HL-60 (cell line): Measurements from ENCODE around the gene CARD19.

Source experiments
- DNase-seq, 2 experiments: peaks; one replicate each; pipeline ENCODE4 v3.0.0-alpha.2; 2010 to 2020; ENCODE audit warnings: low read depth in 1 of 2, low spot score in 1 of 2
- H3K27ac ChIP-seq: fragments of 250-450 bp; sonication (Bioruptor Pico); replicated peaks from 2 replicates; pipeline ENCODE4 v1.5.1; 2020; ENCODE audit warnings: mild to moderate bottlenecking, moderate library complexity
- H3K27me3 ChIP-seq: fragments of 250-450 bp; sonication (Bioruptor Pico); 2 replicates; pipeline ENCODE4 v1.5.1; 2021; ENCODE audit warnings: mild to moderate bottlenecking, moderate library complexity; ENCODE audit not compliant: insufficient read depth, poor library complexity, severe bottlenecking
- H3K4me3 ChIP-seq: replicated peaks from 2 replicates; pipeline ENCODE4 v1.5.1; 2011; ENCODE audit warnings: mild to moderate bottlenecking, control low read depth, low read length; ENCODE audit not compliant: insufficient read depth
- CTCF ChIP-seq: IDR thresholded peaks from one replicate; pipeline ENCODE4 v1.5.1; 2011; ENCODE audit warnings: low read length, control low read depth, inconsistent platforms; ENCODE audit not compliant: insufficient read depth
- GABPA ChIP-seq: IDR thresholded peaks from 2 replicates; pipeline ENCODE4 v1.6.1; 2012; ENCODE audit warnings: low read depth
- POLR2AphosphoS5 ChIP-seq: IDR thresholded peaks from 2 replicates; pipeline ENCODE4 v1.6.1; 2012; ENCODE audit warnings: low read depth
- REST ChIP-seq: IDR thresholded peaks from 2 replicates; pipeline ENCODE4 v1.6.1; 2012; ENCODE audit warnings: low read depth; ENCODE audit not compliant: insufficient replicate concordance
- SPI1 ChIP-seq: IDR thresholded peaks from 2 replicates; pipeline ENCODE4 v1.6.1; 2012; ENCODE audit warnings: low read depth, mild to moderate bottlenecking, borderline replicate concordance

CARD19 gene

GRCh38 chr9:93058355-93059010 is 37.5 kb upstream of the CARD19 start, which contains the start of gene SUSD3:
SUSD3 (plus strand) TSS chr9:93058701; CDS start chr9:93058743, 42 bp downstream.
- DNase-seq: peak in 1 of 2 experiments; percentile 55
- peak within 1 kb of the TSS; percentile 63 for H3K27ac ChIP-seq
- no peak within 1 kb of the TSS for H3K4me3 ChIP-seq
- H3K27me3 ChIP-seq: no peaks in the 10 kb centered on the region
- no peak for TF ChIP-seq GABPA
- TF ChIP-seq SPI1: no peak
- TF ChIP-seq CTCF: no peak
- TF ChIP-seq REST: no peak
- TF ChIP-seq POLR2AphosphoS5: no peak

DNA sequence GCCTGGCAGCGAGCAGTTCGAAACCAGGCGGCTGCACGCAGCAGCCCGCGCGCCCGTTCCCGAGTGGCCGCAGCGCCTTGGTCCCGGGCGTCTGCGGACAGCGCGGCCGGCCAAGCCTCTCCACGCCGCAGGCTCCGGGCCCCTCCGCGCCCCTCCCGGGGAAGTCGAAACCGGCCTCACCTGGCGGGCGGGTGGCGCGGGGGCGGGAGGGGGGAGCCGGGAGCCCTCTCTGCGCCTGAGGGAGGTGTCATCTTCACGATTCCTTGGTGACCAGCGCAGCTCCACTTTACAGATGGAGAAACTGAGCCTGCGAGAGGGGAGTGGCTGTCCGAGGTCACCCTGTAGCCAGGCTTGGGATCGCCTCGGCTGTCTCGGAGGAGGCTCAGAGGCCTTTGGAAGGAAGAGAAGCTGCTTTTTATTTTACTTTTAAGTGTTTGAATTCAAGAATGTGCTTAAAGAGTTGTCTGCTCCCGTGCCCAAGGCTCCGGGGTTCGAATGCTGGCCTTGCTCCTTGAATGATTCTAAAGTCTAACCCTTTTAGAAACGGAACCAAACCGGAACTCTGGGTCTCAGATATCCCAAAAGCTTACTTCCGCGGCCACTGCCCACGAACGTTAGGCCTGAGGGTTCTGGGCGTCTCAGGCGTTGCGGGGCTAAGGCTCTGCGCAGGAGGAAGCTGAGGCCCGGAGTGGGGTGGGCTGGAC is 36.9 kb upstream of the CARD19 start:
- Histone ChIP-seq H3K27me3 (no peaks in the 10 kb centered on the region), H3K4me3 (no peak overlapping the region), H3K27ac (peak overlapping the region; percentile 63)
- no peak for TF ChIP-seq CTCF
- TF ChIP-seq GABPA: no peak
- no peak for TF ChIP-seq POLR2AphosphoS5
- TF ChIP-seq SPI1: no peak
- TF ChIP-seq REST: no peak
- peak in 1 of 2 experiments; percentile 60 for DNase-seq

- no peak overlapping the region for H3K4me3 ChIP-seq
- H3K27ac ChIP-seq: peak overlapping the region; percentile 63
- TF ChIP-seq SPI1: no peak
- TF ChIP-seq CTCF: no peak
- no peak for TF ChIP-seq POLR2AphosphoS5
- no peak for TF ChIP-seq GABPA
- no peak for TF ChIP-seq REST
- no peak for DNase-seq
- no peaks in the 10 kb centered on the region for H3K27me3 ChIP-seq
Measured at GRCh38 chr9:93059715-93060578, 36.1 kb upstream of the CARD19 start.
